Lung (tissue), 12 donors: Measurements from ENCODE around the gene ABCB8. TPM values are rescaled to one million over a fixed set of nuclear protein-coding genes. Genes with fewer than 3 reads are reported as not detected.
A peak's percentile ranks its signal among the peaks of the same experiment; 100 is the strongest.

ENCODE experiments used
- ATAC-seq: fragments of 200-7000 bp; cut with Tn5 transposase; one replicate; pipeline ENCODE4 v1.9.1; 2020; ENCODE audit warnings: moderate number of reproducible peaks; ENCODE audit not compliant: insufficient read depth, low FRiP score
- DNase-seq, 3 donors: peaks; one replicate each; pipeline ENCODE4 v3.0.0-alpha.2; 2013 to 2017
- H3K27ac ChIP-seq, 2 donors: one replicate each; pipeline ENCODE4 v1.5.1; 2013; ENCODE audit warnings: mild to moderate bottlenecking in 2 of 2, moderate library complexity in 2 of 2, control low read depth in 1 of 2, inconsistent platforms in 1 of 2, low read depth in 1 of 2, low read length in 1 of 2
- H3K27me3 ChIP-seq, 3 donors: one replicate each; pipeline ENCODE4 v1.5.1; 2013; ENCODE audit warnings: low read length in 2 of 3; ENCODE audit not compliant: control insufficient read depth in 3 of 3, insufficient read depth in 3 of 3
- H3K36me3 ChIP-seq, 4 donors: one replicate each; pipeline ENCODE4 v1.5.1; 2013; ENCODE audit warnings: low read length in 4 of 4, mild to moderate bottlenecking in 1 of 4, moderate library complexity in 1 of 4; ENCODE audit not compliant: control insufficient read depth in 4 of 4, insufficient read depth in 4 of 4
- H3K4me1 ChIP-seq, 5 donors: one replicate each; pipeline ENCODE4 v1.5.1; 2013; ENCODE audit warnings: low read length in 5 of 5, mild to moderate bottlenecking in 2 of 5, moderate library complexity in 1 of 5; ENCODE audit not compliant: control insufficient read depth in 5 of 5, insufficient read depth in 5 of 5
- H3K4me3 ChIP-seq: one replicate; pipeline ENCODE4 v1.5.1; 2013; ENCODE audit warnings: mild to moderate bottlenecking, control low read depth, moderate library complexity
- H3K9ac ChIP-seq, 2 donors: one replicate each; pipeline ENCODE4 v1.5.1; 2013; ENCODE audit warnings: low read length in 2 of 2, control low read depth in 1 of 2; ENCODE audit not compliant: insufficient read depth in 1 of 2
- H3K9me3 ChIP-seq, 4 donors: one replicate each; pipeline ENCODE4 v1.5.1; 2013; ENCODE audit warnings: low read length in 3 of 4, mild to moderate bottlenecking in 1 of 4, moderate library complexity in 1 of 4; ENCODE audit not compliant: control insufficient read depth in 4 of 4, insufficient read depth in 3 of 4
- WGBS, 2 donors: extraction: QIAGEN DNeasy Blood & Tissue Kit; methylation state at CpG; one replicate each; pipeline ENCODE4 v1.1.7; 2013; 5-methylcytosine and 5-hydroxymethylcytosine counted together
- polyA plus RNA-seq, 2 donors: library from polyadenylated mRNA; stranded (reverse); fragments of 200-250 nt; gene quantifications; one replicate each; pipeline ENCODE4 v1.2.1, GENCODE V29; 2013
- total RNA-seq, 2 donors: library from RNA; depleted of rRNA in 1 of 2; stranded (reverse); fragments of >200 nt in 1 of 2; gene quantifications; one replicate each; pipeline ENCODE4 v1.2.1, GENCODE V29; 2014 to 2021
- TF ChIP-seq, protein P1 (sequence below): IDR thresholded peaks from 2 replicates; pipeline ENCODE4 v1.5.1; 2012; ENCODE audit warnings: mild to moderate bottlenecking; ENCODE audit errors: control extremely low read depth, extremely low read depth
- donor health status: control.
- donor health status: control.
- donor health status: Bipolar disorder and iron deficiency.
- donor health status: healthy.
- donor health status: DM: yes; HTN: yes; CAD: no.

ABCB8 gene
- total and polyA plus RNA-seq, 4 donors: 21.8 to 61.5 (median 28.8) TPM

DNA sequence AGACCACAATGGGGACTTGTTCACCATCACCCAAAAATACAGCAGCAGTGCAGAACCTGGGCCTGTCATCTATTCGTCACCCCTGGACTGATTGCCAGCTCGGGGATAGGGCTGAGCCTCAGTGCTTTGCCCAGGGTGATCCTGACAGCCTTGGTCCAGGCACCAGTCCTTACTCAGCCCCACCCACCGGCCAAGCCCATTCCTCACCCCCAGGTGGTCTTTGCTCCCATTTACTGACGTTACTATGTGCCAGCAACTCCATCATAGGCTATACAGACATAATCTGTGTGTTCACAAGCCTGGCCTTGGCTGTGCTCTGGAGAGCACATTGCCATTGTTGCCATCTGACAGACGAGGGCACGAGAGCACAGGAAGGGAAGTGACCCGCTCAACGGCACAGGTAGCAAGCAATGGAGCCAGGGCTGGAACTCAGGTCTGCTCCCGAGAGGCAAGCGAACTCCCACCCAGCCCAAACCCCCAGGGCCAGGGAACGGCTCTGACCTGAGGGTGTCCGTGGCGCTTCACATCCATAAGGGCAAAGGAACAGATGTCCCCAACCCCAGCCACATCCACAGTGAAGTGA lies 10.8 kb upstream of the ABCB8 start:
- WGBS, 2 donors: 35 to 37% methylated on average over 13 of the region's 13 CpGs
- TF ChIP-seq, protein P1, sequence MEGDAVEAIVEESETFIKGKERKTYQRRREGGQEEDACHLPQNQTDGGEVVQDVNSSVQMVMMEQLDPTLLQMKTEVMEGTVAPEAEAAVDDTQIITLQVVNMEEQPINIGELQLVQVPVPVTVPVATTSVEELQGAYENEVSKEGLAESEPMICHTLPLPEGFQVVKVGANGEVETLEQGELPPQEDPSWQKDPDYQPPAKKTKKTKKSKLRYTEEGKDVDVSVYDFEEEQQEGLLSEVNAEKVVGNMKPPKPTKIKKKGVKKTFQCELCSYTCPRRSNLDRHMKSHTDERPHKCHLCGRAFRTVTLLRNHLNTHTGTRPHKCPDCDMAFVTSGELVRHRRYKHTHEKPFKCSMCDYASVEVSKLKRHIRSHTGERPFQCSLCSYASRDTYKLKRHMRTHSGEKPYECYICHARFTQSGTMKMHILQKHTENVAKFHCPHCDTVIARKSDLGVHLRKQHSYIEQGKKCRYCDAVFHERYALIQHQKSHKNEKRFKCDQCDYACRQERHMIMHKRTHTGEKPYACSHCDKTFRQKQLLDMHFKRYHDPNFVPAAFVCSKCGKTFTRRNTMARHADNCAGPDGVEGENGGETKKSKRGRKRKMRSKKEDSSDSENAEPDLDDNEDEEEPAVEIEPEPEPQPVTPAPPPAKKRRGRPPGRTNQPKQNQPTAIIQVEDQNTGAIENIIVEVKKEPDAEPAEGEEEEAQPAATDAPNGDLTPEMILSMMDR: no peak
- Histone ChIP-seq H3K9ac (no peak overlapping the region), H3K27me3 (peaks cover 0 to 19% (median 13%) of the 10 kb centered on the region in 3 donors), H3K4me3 (no peak overlapping the region), H3K4me1 (peaks cover 0 to 24% (median 8%) of the 10 kb centered on the region in 5 donors), H3K36me3 (peaks cover 0 to 4% (median 0%) of the 10 kb centered on the region in 4 donors), H3K27ac (no peak overlapping the region), H3K9me3 (no peaks in the 10 kb centered on the region)
- no peak for ATAC-seq
- no peak for DNase-seq

DNA sequence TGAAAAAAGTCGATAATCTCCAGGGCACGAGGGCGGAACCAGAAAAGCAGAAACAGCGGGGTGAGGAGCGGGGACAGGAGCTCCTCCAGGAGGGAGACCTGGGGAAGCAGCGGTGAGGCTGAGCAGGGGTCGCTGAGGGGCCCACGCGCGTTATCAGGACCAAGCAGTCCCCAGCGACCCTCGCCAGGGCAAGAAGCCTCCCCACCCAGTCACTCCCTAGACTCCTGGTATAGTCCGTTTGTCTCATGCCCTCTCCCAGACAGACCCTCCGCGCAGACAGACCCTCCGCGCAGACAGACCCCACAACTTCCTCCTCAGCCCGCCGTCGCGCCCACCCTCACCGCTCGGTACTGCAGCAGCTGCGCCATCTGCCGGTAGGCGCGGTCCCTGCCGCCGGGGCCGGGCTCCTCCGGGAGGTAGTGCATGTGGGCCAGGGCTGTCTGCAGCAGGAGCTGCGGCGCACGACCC lies 10.3 kb upstream of the ABCB8 start:
- peak; percentile 69 to 84 (median 76) for DNase-seq
- no peak overlapping the region for H3K27ac ChIP-seq
- H3K9ac ChIP-seq: no peak overlapping the region
- H3K36me3 ChIP-seq: peaks cover 0 to 3% (median 0%) of the 10 kb centered on the region in 4 donors
- peak; percentile 66 for ATAC-seq
- H3K4me1 ChIP-seq: peaks cover 0 to 20% (median 3%) of the 10 kb centered on the region in 5 donors
- H3K27me3 ChIP-seq: peaks cover 0 to 19% (median 13%) of the 10 kb centered on the region in 3 donors
- 2 to 4% methylated on average over 27 to 34 of the region's 34 CpGs for WGBS, 2 donors
- no peaks in the 10 kb centered on the region for H3K9me3 ChIP-seq
- TF ChIP-seq, protein P1: peak; percentile 59
- no peak overlapping the region for H3K4me3 ChIP-seq

- H3K9me3 ChIP-seq: no peaks in the 10 kb centered on the region
- H3K36me3 ChIP-seq: peaks cover 0 to 2% (median 0%) of the 10 kb centered on the region in 4 donors
- peak; percentile 72 to 88 (median 84) for DNase-seq
- no peak overlapping the region for H3K27ac ChIP-seq
- TF ChIP-seq, protein P1: no peak
- peaks cover 0 to 24% (median 0%) of the 10 kb centered on the region in 5 donors for H3K4me1 ChIP-seq
- H3K27me3 ChIP-seq: peaks cover 0 to 19% (median 13%) of the 10 kb centered on the region in 3 donors
- WGBS, 2 donors: 1 to 2% methylated on average over 76 to 82 of the region's 82 CpGs
- ATAC-seq: no peak
- no peak overlapping the region for H3K9ac ChIP-seq
- H3K4me3 ChIP-seq: no peak overlapping the region
These were observed 9.7 kb upstream of the ABCB8 start for GRCh38 chr7:151018421-151019129.
